C4-2B (cell line): Measurements from ENCODE around the gene GALNTL6.

Experiments used
- ZFX ChIP-seq: fragments of 450-650 bp; IDR thresholded peaks from 2 replicates; pipeline ENCODE4 v1.6.1; 2017
- TF ChIP-seq, protein P1 (sequence below): fragments of 450-650 bp; conservative IDR thresholded peaks from 2 replicates; pipeline ENCODE4 v1.5.1; 2017; ENCODE audit warnings: mild to moderate bottlenecking

DNA sequence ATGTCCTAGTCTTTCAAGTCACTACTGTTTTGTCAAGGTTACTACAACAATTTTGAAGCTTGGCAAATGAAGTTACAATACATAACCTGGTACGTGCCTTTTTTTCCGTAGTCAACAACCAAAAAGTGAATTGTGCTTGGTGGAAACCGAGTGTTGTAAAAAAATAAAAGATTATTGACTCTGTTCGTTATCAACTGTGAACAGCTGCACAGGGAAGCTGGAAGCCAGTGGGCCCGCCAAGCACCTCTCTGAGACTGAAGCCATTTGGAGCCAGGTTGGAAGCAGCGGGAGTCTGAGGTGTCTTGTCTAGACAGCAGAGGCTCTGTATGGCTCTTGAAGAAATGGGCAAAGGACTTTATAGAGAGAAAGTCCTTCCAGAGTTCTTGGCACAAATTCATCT lies 119.0 kb downstream of the GALNTL6 start:
- TF ChIP-seq, protein P1, sequence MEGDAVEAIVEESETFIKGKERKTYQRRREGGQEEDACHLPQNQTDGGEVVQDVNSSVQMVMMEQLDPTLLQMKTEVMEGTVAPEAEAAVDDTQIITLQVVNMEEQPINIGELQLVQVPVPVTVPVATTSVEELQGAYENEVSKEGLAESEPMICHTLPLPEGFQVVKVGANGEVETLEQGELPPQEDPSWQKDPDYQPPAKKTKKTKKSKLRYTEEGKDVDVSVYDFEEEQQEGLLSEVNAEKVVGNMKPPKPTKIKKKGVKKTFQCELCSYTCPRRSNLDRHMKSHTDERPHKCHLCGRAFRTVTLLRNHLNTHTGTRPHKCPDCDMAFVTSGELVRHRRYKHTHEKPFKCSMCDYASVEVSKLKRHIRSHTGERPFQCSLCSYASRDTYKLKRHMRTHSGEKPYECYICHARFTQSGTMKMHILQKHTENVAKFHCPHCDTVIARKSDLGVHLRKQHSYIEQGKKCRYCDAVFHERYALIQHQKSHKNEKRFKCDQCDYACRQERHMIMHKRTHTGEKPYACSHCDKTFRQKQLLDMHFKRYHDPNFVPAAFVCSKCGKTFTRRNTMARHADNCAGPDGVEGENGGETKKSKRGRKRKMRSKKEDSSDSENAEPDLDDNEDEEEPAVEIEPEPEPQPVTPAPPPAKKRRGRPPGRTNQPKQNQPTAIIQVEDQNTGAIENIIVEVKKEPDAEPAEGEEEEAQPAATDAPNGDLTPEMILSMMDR, result no peak
- TF ChIP-seq ZFX, result no peak
